Spinal cord (tissue), 10 donors: ENCODE data around the gene SPHK2. TPM values are rescaled to one million over a fixed set of nuclear protein-coding genes. Genes with fewer than 3 reads are reported as not detected.

Source experiments
- DNase-seq, 6 donors: peaks; one replicate each; pipeline versions ENCODE4 v3.0.0 to v3.0.0-alpha.2; 2013 to 2015; ENCODE audit warnings: low spot score in 6 of 6, low read depth in 4 of 6
- H3K27ac ChIP-seq: one replicate; pipeline ENCODE4 v1.5.1; 2013; ENCODE audit warnings: low read depth, low read length, control low read depth
- H3K27me3 ChIP-seq: one replicate; pipeline ENCODE4 v1.6.1; 2013; ENCODE audit warnings: low read length; ENCODE audit not compliant: control insufficient read depth, insufficient read depth
- H3K36me3 ChIP-seq: one replicate; pipeline ENCODE4 v1.6.1; 2013; ENCODE audit warnings: low read length; ENCODE audit not compliant: control insufficient read depth, insufficient read depth
- H3K4me1 ChIP-seq: one replicate; pipeline ENCODE4 v1.6.1; 2013; ENCODE audit warnings: low read length; ENCODE audit not compliant: control insufficient read depth, insufficient read depth
- H3K4me3 ChIP-seq: one replicate; pipeline ENCODE4 v1.5.1; 2013; ENCODE audit warnings: low read depth, low read length, control low read depth
- H3K9me3 ChIP-seq: one replicate; pipeline ENCODE4 v1.6.1; 2013; ENCODE audit warnings: low read length; ENCODE audit not compliant: control insufficient read depth, insufficient read depth
- whole genome bisulfite sequencing: methylation state at CpG from one replicate; pipeline ENCODE4 v1.1.5; 2013; ENCODE audit warnings: missing lambda C conversion rate; ENCODE audit not compliant: insufficient coverage; 5-methylcytosine and 5-hydroxymethylcytosine counted together
- polyA plus RNA-seq, 2 donors: library from polyadenylated mRNA; unstranded; fragments of 120-200 nt; gene quantifications; one replicate each; pipeline ENCODE4 v1.2.1, GENCODE V29; 2013; ENCODE audit not compliant: insufficient read length in 2 of 2
- total RNA-seq, 2 donors: library from RNA; depleted of rRNA in 1 of 2; stranded (reverse); fragments of 120-200 nt in 1 of 2; fragments of >200 nt in 1 of 2; gene quantifications; one replicate each; pipeline versions ENCODE4 v1.2.3 to v1.2.4, GENCODE V29; 2013 to 2014
- donor health status: healthy.

The SPHK2 gene
- total and polyA plus RNA-seq, 4 donors: 10.2 to 39.3 (median 24.1) TPM

DNA sequence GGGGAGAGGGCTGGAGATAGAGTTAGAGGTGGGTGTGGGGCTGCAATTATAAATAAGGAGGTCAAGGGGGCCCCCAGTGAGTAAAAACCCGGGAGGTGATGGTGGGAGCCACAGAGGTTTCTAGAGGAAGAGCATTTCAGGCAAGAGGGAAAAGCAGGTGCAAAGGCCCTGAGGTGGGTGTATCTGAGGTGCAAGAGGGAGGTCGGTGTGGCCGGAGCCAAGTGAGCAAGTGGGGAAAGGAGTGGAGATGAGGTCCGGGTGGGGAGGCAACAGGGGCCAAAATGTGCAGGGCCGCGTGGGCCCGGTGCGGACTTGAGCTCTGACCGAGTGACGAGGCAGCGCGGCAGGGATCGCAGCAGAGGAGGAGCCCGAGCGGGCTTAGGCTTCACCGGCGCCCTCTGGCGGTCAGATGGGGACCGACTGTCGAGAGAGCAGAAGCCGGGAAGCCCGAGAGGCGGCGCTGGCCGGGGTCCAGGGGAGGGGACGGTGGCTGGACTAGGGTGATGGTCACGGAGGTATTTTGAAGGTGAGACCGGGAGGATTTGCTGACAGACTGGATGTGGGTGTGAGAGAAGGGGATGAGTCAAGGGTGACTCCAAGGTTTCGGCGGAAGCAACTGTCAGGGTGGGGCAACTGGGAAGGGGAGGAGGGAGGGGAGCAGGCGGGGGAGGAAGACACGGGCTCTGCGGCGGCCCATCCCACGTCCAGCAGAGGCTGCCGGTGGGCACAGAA lies 30.5 kb upstream of the SPHK2 start:
- DNase-seq: peak in 5 of 6 donors; percentile 26 to 89 (median 64)
- 4% methylated on average over 35 of the region's 36 CpGs for WGBS
- Histone ChIP-seq H3K9me3 (no peaks in the 10 kb centered on the region), H3K27ac (no peak overlapping the region), H3K36me3 (no peaks in the 10 kb centered on the region), H3K4me1 (peaks cover 16% of the 10 kb centered on the region), H3K4me3 (peak overlapping the region; percentile 22), H3K27me3 (peaks cover 5% of the 10 kb centered on the region)

DNA sequence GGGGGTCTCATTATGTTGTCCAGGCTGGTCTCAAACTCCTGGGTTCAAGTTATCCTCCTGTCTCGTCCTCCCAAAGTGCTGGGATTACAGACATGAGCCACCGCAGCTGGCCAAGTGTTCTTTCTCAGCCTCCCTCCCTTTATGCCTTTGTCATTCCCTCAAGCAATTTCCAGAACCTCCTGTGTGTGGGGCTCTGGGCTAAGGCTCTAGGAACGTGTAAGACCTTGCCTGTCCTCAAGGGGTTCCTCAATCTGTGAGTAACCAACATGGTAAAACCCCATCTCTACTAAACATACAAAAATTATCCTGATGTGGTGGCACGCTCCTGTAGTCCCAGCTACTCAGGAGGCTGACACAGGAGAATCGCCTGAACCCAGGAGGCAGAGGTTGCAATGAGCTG lies 28.3 kb upstream of the SPHK2 start:
- H3K27me3 ChIP-seq: peaks cover 5% of the 10 kb centered on the region
- H3K4me3 ChIP-seq: no peak overlapping the region
- H3K36me3 ChIP-seq: no peaks in the 10 kb centered on the region
- DNase-seq: no peak
- H3K4me1 ChIP-seq: peaks cover 12% of the 10 kb centered on the region
- no peaks in the 10 kb centered on the region for H3K9me3 ChIP-seq
- 80% methylated on average over 3 of the region's 5 CpGs for WGBS
- no peak overlapping the region for H3K27ac ChIP-seq

DNA sequence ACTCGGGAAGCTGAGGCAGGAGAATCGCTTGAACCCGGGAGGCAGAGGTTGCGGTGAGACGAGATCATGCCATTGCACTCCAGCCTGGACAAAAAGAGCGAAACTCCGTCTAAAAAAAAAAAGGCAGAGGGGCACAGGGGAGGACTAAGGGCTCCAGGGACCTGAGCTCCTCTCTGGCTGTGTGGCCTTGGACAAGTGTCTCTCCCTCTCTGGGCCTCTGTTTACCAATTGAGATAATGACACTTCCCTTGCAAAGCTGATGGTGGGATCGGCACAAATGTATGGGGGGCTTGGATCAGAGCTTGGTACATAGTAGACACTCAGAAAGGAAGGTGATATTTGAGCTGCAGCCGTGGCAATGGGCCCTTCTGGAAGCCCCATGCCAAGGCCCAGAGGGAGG lies 24.1 kb upstream of the SPHK2 start:
- Histone ChIP-seq H3K27ac (no peak overlapping the region), H3K4me3 (no peak overlapping the region), H3K27me3 (no peaks in the 10 kb centered on the region), H3K36me3 (no peaks in the 10 kb centered on the region), H3K4me1 (no peaks in the 10 kb centered on the region), H3K9me3 (no peaks in the 10 kb centered on the region)
- no peak for DNase-seq
- WGBS: 93% methylated on average over 9 of the region's 9 CpGs

DNA sequence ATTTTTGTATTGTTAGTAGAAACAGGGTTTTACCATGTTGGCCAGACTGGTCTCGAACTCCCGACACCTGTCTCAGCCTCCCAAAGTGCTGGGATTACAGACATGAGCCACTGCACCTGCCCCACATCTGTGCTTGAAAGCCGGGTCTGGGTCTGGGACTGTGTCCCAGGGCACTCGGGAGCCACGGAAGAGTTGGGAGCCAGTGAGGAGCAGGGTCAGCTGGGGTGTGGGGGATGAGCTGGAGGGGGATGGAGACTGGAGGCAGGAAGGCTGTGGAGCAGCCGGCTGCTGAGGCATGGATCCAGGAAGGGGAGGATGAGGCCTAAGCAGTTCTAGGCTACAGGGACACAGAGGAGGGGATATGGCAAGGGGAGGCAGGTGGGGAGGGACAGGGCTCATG lies 23.5 kb upstream of the SPHK2 start:
- no peaks in the 10 kb centered on the region for H3K27me3 ChIP-seq
- H3K4me3 ChIP-seq: no peak overlapping the region
- no peaks in the 10 kb centered on the region for H3K4me1 ChIP-seq
- H3K27ac ChIP-seq: no peak overlapping the region
- no peaks in the 10 kb centered on the region for H3K36me3 ChIP-seq
- no peaks in the 10 kb centered on the region for H3K9me3 ChIP-seq
- no peak for DNase-seq
- 78% methylated on average over 6 of the region's 6 CpGs for WGBS

DNA sequence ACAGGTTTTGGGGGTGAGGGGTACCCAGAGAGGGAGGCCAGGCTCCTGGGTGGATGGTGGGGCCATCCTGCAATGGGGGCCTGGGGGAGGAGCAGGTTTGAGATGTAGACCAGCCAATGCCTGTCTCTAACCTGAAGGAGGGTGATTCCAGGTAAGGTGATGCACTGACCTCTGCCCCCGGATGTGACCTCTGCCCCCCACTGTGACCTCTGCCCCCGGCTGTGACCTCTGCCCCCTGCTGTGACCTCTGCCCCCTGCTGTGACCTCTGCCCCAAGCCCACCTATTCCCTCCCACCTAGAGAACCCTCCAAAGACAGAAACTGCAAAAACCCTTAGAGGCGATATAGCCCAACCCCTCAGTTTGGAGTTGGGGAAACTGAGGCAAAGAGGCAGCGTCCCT lies 23.1 kb upstream of the SPHK2 start:
- no peaks in the 10 kb centered on the region for H3K36me3 ChIP-seq
- H3K4me3 ChIP-seq: no peak overlapping the region
- H3K4me1 ChIP-seq: no peaks in the 10 kb centered on the region
- H3K27me3 ChIP-seq: no peaks in the 10 kb centered on the region
- no peaks in the 10 kb centered on the region for H3K9me3 ChIP-seq
- H3K27ac ChIP-seq: no peak overlapping the region
- DNase-seq: no peak
- 93% methylated on average over 2 of the region's 4 CpGs for WGBS

DNA sequence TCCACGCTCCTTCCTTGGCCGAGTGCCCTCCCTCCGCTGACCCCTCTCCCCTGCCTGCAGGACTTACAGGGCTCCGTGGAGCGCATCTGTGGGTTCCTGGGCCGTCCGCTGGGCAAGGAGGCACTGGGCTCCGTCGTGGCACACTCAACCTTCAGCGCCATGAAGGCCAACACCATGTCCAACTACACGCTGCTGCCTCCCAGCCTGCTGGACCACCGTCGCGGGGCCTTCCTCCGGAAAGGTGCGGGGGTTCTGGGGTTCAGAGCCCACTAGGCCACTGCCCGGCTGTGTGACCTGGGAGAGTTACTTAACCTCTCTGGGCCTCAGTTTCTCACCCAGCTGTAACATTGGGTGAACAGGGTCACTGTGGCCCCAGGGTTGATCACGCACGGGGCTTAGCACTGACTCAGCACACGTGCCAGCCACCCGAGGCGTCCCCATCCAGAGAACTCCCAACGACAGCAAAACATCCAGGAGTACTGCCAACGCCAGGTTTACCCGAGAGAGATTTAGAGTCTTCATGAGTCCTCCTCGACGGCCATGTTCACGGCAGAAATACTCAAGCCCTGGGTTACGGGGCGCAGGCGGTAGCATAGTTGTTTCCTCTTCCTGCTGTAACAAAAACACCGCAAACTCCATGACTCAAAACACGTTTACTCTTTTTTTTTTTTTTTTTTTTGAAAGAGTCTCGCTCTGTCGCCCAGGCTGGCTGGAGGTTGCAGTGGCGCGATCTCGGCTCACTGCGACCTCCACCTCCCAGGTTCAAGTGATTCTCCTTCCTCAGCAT lies 22.4 kb upstream of the SPHK2 start:
- 91% methylated on average over 32 of the region's 39 CpGs for WGBS
- no peaks in the 10 kb centered on the region for H3K27me3 ChIP-seq
- H3K4me3 ChIP-seq: no peak overlapping the region
- no peak overlapping the region for H3K27ac ChIP-seq
- H3K4me1 ChIP-seq: no peaks in the 10 kb centered on the region
- no peak for DNase-seq
- H3K9me3 ChIP-seq: no peaks in the 10 kb centered on the region
- no peaks in the 10 kb centered on the region for H3K36me3 ChIP-seq

DNA sequence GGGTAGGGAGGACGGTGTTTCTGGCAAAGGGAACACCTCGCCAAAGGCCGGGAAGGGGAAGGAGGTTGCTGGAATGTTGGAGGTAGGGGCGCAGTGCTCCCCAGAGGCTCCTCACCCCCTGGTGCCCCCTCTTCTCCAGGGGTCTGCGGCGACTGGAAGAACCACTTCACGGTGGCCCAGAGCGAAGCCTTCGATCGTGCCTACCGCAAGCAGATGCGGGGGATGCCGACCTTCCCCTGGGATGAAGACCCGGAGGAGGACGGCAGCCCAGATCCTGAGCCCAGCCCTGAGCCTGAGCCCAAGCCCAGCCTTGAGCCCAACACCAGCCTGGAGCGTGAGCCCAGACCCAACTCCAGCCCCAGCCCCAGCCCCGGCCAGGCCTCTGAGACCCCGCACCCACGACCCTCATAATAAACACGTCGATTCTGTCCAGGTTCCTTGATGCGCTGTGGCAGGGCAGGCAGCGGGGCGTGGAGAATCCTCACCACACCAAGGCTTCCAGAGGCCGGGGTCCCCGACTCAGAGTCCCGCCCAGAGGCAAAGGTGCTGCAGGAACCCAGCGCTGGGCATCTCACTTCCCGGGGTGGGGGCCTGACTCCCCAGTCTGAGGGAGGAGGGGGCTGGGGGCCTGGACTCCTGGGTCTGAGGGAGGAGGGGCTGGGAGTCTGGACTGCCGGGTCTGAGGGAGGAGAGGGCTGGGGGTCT lies 20.2 kb upstream of the SPHK2 start:
- Histone ChIP-seq H3K27ac (no peak overlapping the region), H3K9me3 (no peaks in the 10 kb centered on the region), H3K27me3 (no peaks in the 10 kb centered on the region), H3K4me1 (no peaks in the 10 kb centered on the region), H3K4me3 (no peak overlapping the region), H3K36me3 (peaks cover 4% of the 10 kb centered on the region)
- DNase-seq: no peak
- WGBS: 73% methylated on average over 22 of the region's 30 CpGs

DNA sequence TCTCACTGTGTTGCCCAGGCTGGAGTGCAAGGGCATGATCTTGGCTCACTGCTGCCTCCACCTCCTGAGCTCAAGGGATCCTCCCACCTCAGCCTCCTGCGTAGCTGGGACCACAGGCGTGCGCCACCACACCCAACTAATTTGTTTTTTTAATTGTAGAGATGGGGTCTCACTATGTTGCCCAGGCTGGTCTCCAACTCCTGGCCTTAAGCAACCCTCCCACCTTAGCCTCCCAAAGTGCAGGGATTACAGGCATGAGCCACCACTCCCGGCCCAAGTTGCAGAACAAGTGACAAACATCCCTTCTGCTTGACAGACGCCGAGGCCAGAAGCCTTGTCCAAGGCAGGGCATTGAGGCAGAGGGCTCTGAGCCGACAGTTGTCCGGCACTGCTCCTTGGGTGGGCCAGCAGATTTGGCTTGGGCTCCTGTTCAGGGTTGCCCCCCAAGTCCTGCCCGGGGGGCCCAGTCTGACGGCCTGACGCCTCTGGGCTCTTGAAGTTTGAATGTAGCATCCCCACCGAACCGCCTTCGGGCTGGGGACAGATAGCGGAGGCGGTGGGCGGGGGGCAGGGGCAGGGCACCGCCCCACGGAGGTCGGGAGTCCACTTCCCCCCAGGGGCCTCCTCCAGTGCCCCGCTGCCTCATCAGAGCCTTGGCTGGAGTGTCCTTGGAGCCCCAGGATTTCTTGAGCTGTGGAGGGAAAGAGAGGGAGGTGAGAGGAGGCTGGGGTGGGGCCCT lies 18.5 kb upstream of the SPHK2 start:
- Histone ChIP-seq H3K9me3 (no peaks in the 10 kb centered on the region), H3K4me1 (no peaks in the 10 kb centered on the region), H3K36me3 (peaks cover 4% of the 10 kb centered on the region), H3K4me3 (no peak overlapping the region), H3K27me3 (no peaks in the 10 kb centered on the region), H3K27ac (no peak overlapping the region)
- 83% methylated on average over 18 of the region's 21 CpGs for WGBS
- no peak for DNase-seq

DNA sequence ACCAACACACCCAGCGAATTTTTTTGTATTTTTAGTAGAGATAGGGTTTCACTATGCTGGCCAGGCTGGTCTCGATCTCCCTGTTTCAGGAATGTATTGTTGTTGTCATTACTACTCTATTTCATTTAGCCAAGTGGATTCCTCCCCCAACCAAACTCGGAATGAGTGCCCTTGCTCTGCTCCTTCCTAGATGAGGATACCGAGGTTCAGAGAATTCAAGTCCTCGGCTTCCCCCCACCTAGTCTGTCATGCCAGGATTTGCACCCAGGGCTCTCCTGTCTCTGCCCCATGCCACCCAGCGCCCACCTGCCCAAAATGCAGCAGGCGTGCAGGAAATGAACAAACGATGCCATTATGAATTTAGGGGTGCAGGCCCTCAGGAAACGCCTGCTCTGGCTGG lies 16.3 kb upstream of the SPHK2 start:
- Histone ChIP-seq H3K27ac (no peak overlapping the region), H3K4me3 (no peak overlapping the region), H3K27me3 (no peaks in the 10 kb centered on the region), H3K4me1 (no peaks in the 10 kb centered on the region), H3K9me3 (no peaks in the 10 kb centered on the region), H3K36me3 (peaks cover 11% of the 10 kb centered on the region)
- WGBS: 94% methylated on average over 6 of the region's 9 CpGs
- no peak for DNase-seq
